H1 (cell line): ENCODE data around the gene MEF2C. TPM values are rescaled to one million over a fixed set of nuclear protein-coding genes. Genes with fewer than 3 reads are reported as not detected.

Experiments
- ASH2L ChIP-seq: fragments of 200-600, 300-600 bp; sonication (generic); IDR thresholded peaks from one replicate; pipeline ENCODE4 v1.7.1; 2017; ENCODE audit warnings: low read length
- BACH1 ChIP-seq: IDR thresholded peaks from 2 replicates; pipeline ENCODE4 v1.6.1; 2012; ENCODE audit warnings: low read length, improper control_type of control experiment
- BRCA1 ChIP-seq: IDR thresholded peaks from 2 replicates; pipeline ENCODE4 v1.6.1; 2012; ENCODE audit warnings: low read depth, low read length, improper control_type of control experiment
- CEBPB ChIP-seq: IDR thresholded peaks from 2 replicates; pipeline ENCODE4 v1.6.1; 2012; ENCODE audit warnings: low read depth, low read length
- CREB1 ChIP-seq: IDR thresholded peaks from 2 replicates; pipeline ENCODE4 v1.6.1; 2012; ENCODE audit warnings: inconsistent platforms
- EZH2 ChIP-seq: fragments of 200-600 bp; sonication (generic); IDR thresholded peaks from 2 replicates; pipeline ENCODE4 v1.7.1; 2012; ENCODE audit warnings: low read depth, mild to moderate bottlenecking, moderate library complexity, low read length, inconsistent platforms; ENCODE audit not compliant: severe bottlenecking
- FOSL1 ChIP-seq: IDR thresholded peaks from 2 replicates; pipeline ENCODE4 v1.6.1; 2011; ENCODE audit warnings: mild to moderate bottlenecking, low read depth, low read length, moderate library complexity; ENCODE audit not compliant: insufficient read depth
- GTF2F1 ChIP-seq: IDR thresholded peaks from 2 replicates; pipeline ENCODE4 v1.6.1; 2012; ENCODE audit warnings: low read depth, low read length, improper control_type of control experiment, borderline replicate concordance
- HDAC6 ChIP-seq: IDR thresholded peaks from one replicate; pipeline ENCODE4 v1.7.1; 2012; ENCODE audit warnings: low read depth, mild to moderate bottlenecking, inconsistent platforms, low read length, moderate library complexity
- JUN ChIP-seq: IDR thresholded peaks from 2 replicates; pipeline ENCODE4 v1.6.1; 2011; ENCODE audit warnings: low read depth, mild to moderate bottlenecking, improper control_type of control experiment, low read length
- MAFK ChIP-seq: IDR thresholded peaks from 2 replicates; pipeline ENCODE4 v1.6.1; 2012; ENCODE audit warnings: low read depth, mild to moderate bottlenecking, improper control_type of control experiment, low read length
- NANOG ChIP-seq: IDR thresholded peaks from 2 replicates; pipeline ENCODE4 v1.6.1; 2011; ENCODE audit warnings: low read length, low read depth, mild to moderate bottlenecking, inconsistent platforms; ENCODE audit not compliant: insufficient read depth, poor library complexity, severe bottlenecking
- RAD21 ChIP-seq, 2 experiments: IDR thresholded peaks in 1 of 2; conservative IDR thresholded peaks in 1 of 2; 2 replicates each; pipeline ENCODE4 v1.6.1; 2011; ENCODE audit warnings: low read depth in 2 of 2, low read length in 2 of 2, improper control_type of control experiment in 1 of 2, inconsistent platforms in 1 of 2, mild to moderate bottlenecking in 1 of 2, moderate library complexity in 1 of 2
- RNF2 ChIP-seq: fragments of 200-900, 300-1000 bp; sonication (generic); IDR thresholded peaks from 2 replicates; pipeline ENCODE4 v1.7.1; 2016; ENCODE audit warnings: borderline replicate concordance, low read depth, mild to moderate bottlenecking, antibody characterized with exemption, low read length; ENCODE audit not compliant: poor library complexity, severe bottlenecking; ENCODE audit errors: missing control alignments
- SP1 ChIP-seq: IDR thresholded peaks from 2 replicates; pipeline ENCODE4 v1.6.1; 2011; ENCODE audit warnings: low read depth, low read length
- SUZ12 ChIP-seq: fragments of 200-600 bp; sonication (generic); IDR thresholded peaks from 2 replicates; pipeline ENCODE4 v1.6.1; 2012; ENCODE audit warnings: mild to moderate bottlenecking, inconsistent platforms, low read length, moderate library complexity, mixed read lengths
- TAF1 ChIP-seq: IDR thresholded peaks from 2 replicates; pipeline ENCODE4 v1.6.1; 2011; ENCODE audit warnings: mild to moderate bottlenecking, low read depth, low read length
- TAF7 ChIP-seq: optimal IDR thresholded peaks from 2 replicates; pipeline ENCODE3; 2011; ENCODE audit warnings: low read depth, mild to moderate bottlenecking, inconsistent platforms, low read length, moderate library complexity, borderline replicate concordance
- YY1 ChIP-seq: IDR thresholded peaks from 2 replicates; pipeline ENCODE4 v1.6.1; 2011; ENCODE audit warnings: low read depth, mild to moderate bottlenecking, low read length
- polyA plus RNA-seq, 7 experiments: library from polyadenylated mRNA; depleted of rRNA in 3 of 7; stranded (reverse) in 5 of 7; unstranded in 2 of 7; fragments of >200 nt in 5 of 7; fragments of 200-250 nt in 2 of 7; gene quantifications; 1 replicate in 5 of 7; 2 replicates in 1 of 7; 4 replicates in 1 of 7; pipeline versions ENCODE4 v1.2.1 to v1.2.3, GENCODE V29; 2011 to 2013; ENCODE audit warnings: missing spikeins in 2 of 7, mixed read lengths in 2 of 7
- total RNA-seq: library from RNA; stranded (reverse); fragmentation: NEBNext Ultra II Directional; extraction: Animal tissue kit (Norgen Biotek cat#: 25700); gene quantifications from 2 replicates; pipeline ENCODE4 v1.2.1, GENCODE V29; 2021
- TF ChIP-seq, protein P1 (sequence below), 3 experiments: IDR thresholded peaks; 1 replicate in 2 of 3; 2 replicates in 1 of 3; pipeline versions ENCODE4 v1.5.1 to v1.6.1; 2011; ENCODE audit warnings: low read length in 3 of 3, mild to moderate bottlenecking in 3 of 3, inconsistent platforms in 2 of 3, low read depth in 1 of 3, moderate library complexity in 1 of 3; ENCODE audit not compliant: insufficient read depth in 1 of 3; ENCODE audit errors: control extremely low read depth in 1 of 3
- TF ChIP-seq, protein P2 (sequence below): IDR thresholded peaks from 2 replicates; pipeline ENCODE4 v1.6.1; 2012; ENCODE audit warnings: inconsistent platforms

MEF2C gene
- total and polyA plus RNA-seq, 2 of the 8 experiments (the other 6 are each of a cell fraction or from before 2014, with no cell fraction given), result 0.59 to 0.99 TPM

DNA sequence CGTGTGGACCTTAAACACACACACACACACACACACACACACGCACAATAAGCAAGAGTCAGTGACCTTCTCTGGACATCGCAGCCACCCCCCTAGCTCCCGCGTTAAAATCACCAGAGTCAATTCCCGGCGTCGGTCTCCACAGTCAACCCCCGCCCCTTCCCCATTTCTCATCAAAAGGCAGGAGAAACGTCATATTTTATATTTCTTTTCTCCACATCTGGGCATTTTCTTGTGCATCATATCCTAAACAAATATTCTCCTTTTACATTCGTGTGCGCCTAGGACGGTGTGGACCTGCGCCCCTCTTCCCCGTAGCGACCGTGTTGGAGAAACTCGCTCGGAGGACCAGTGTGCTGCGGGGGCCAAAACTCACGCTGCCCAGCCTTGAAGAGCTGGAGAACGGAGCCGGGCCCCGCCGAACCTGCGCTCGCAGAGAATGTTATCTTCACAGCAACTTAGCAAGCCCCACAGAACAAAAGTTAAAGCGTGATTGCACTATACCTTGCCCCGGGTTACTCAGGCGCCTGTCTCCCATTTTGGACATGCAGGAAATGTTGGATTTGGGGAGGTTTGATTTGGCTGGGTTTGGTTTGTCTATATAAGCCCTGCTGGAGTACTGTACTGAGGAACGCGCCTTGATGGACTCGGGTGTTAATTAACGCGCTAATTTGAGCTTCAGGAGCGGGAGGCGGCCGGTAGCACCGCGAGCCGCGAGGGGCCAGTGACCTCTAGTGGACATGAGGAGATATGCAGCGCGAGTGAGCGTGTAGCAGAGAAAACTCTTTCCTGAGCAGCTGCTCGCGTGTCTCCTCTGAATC lies 192.4 kb downstream of the MEF2C start (continued):
- no peak; the same call in 1 of the 2 replicates for TF ChIP-seq BACH1
- TF ChIP-seq HDAC6, result no peak
- TF ChIP-seq TAF7, result no peak
- TF ChIP-seq NANOG, result no peak
- TF ChIP-seq, protein P1, sequence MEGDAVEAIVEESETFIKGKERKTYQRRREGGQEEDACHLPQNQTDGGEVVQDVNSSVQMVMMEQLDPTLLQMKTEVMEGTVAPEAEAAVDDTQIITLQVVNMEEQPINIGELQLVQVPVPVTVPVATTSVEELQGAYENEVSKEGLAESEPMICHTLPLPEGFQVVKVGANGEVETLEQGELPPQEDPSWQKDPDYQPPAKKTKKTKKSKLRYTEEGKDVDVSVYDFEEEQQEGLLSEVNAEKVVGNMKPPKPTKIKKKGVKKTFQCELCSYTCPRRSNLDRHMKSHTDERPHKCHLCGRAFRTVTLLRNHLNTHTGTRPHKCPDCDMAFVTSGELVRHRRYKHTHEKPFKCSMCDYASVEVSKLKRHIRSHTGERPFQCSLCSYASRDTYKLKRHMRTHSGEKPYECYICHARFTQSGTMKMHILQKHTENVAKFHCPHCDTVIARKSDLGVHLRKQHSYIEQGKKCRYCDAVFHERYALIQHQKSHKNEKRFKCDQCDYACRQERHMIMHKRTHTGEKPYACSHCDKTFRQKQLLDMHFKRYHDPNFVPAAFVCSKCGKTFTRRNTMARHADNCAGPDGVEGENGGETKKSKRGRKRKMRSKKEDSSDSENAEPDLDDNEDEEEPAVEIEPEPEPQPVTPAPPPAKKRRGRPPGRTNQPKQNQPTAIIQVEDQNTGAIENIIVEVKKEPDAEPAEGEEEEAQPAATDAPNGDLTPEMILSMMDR (IDR thresholded peaks at IDR 0.05; ENCODE audit: control extremely low read depth in 1 of 3, insufficient read depth in 1 of 3, low read depth in 1 of 3, low read length in 3 of 3), result peak; percentile 79 to 95 (median 95)
- TF ChIP-seq, protein P2, sequence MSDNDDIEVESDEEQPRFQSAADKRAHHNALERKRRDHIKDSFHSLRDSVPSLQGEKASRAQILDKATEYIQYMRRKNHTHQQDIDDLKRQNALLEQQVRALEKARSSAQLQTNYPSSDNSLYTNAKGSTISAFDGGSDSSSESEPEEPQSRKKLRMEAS, result peak; percentile 51
- no peak for TF ChIP-seq FOSL1
- TF ChIP-seq CEBPB, result no peak
- no peak for TF ChIP-seq BRCA1
- no peak for TF ChIP-seq MAFK
- TF ChIP-seq RNF2, result peak; percentile 78
- peak; percentile 38 for TF ChIP-seq ASH2L
- TF ChIP-seq JUN, result no peak
- TF ChIP-seq CREB1, result peak; percentile 48; the same call in 1 of the 2 replicates
- TF ChIP-seq SUZ12, result peak; percentile 44
- TF ChIP-seq TAF1, result no peak
- no peak for TF ChIP-seq GTF2F1
- peak; percentile 68 for TF ChIP-seq EZH2
- no peak for TF ChIP-seq SP1
- TF ChIP-seq RAD21 (IDR thresholded peaks at IDR 0.05 in 1 of 2, conservative IDR thresholded peaks at IDR 0.05 in 1 of 2; ENCODE audit: low read depth in 2 of 2, low read length in 2 of 2), result peak; percentile 95
- TF ChIP-seq YY1, result no peak
